ENCODE data around the gene AKAP8. TPM values are rescaled to one million over a fixed set of nuclear protein-coding genes. Genes with fewer than 3 reads are reported as not detected.

AKAP8 gene
- polyA plus RNA-seq, 1 experiment = 12.4 TPM

DNA sequence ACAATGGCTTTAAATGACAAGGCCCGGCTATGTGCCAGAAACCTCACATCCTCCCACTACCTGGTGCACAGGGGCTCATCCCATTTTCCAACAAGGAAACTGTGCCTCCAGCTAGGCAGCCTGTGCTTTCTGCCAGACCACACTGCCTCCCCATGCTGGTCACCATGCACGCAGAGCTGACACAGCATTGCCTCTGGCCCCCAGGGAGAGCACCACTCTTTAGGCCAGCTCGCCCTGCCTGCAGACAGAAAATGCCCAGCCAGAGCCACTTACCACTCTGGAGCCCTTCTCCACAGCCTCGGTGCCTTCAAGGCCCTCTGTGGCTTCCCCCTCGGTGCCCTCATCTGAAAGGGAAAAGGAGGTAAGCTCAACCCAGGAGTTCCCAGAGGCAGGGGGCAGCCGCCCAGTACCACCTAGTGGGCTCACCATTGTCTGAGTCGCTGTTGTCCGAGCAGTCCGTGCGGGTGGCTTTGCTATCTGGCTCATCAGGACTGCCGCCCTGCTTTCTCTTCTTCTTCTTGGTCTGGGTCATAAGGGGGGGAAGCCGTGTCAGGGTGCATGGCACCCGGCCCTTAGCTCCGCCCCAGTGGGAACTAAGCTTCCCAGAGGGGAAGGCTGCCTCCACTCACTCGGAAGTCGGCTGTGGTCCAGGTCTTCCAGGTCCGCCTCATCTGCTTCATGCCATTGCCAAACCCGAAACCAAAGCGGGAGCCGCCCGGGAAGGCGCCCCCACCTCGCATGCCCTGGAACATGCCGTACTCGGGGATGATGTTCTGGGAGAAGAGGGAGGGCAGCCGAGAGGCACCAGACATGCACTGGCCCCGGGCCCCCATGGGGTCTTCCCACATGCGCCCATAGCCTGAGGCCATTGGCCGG, 21.2 kb upstream of the AKAP8 start:
- ChIA-PET CTCF (no interaction called here), POLR2A (no interaction called here)
- no peak for DNase-seq (ENCODE audit: low read depth, low spot score)
- H3K27me3 ChIP-seq (ENCODE audit: control insufficient read depth, insufficient read depth, low read length) = no peaks in the 10 kb centered on the region
- TF ChIP-seq, protein P1, sequence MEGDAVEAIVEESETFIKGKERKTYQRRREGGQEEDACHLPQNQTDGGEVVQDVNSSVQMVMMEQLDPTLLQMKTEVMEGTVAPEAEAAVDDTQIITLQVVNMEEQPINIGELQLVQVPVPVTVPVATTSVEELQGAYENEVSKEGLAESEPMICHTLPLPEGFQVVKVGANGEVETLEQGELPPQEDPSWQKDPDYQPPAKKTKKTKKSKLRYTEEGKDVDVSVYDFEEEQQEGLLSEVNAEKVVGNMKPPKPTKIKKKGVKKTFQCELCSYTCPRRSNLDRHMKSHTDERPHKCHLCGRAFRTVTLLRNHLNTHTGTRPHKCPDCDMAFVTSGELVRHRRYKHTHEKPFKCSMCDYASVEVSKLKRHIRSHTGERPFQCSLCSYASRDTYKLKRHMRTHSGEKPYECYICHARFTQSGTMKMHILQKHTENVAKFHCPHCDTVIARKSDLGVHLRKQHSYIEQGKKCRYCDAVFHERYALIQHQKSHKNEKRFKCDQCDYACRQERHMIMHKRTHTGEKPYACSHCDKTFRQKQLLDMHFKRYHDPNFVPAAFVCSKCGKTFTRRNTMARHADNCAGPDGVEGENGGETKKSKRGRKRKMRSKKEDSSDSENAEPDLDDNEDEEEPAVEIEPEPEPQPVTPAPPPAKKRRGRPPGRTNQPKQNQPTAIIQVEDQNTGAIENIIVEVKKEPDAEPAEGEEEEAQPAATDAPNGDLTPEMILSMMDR (IDR thresholded peaks at IDR 0.05; ENCODE audit: low read depth, low read length) = no peak
- H3K4me3 ChIP-seq (ENCODE audit: low read depth, low read length) = no peak overlapping the region
- H3K9me3 ChIP-seq (ENCODE audit: control insufficient read depth, insufficient read depth, low read length) = no peaks in the 10 kb centered on the region; the same call in 1 of the 2 replicates
- no peak overlapping the region for H3K27ac ChIP-seq (ENCODE audit: low read depth, low read length)

DNA sequence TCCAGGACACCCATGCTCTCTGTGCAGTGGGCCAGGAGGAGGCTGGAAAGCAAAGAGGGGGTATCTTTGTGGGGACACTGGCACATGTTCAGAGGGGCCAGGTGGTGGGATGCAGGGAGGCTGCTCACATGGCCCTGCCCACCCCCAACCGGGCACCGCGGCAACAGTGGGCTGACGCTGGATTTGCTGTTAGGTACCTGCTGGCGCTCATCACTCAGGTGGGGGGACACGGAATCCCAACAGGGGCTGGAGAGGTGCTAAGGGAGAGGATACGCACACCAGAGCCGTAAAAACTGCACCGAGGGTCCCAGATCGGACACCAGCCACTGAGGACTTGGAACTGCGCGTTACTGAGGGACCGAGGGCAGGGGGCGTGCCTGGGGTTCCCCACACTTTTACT, 20.0 kb upstream of the AKAP8 start:
- no peak overlapping the region for H3K27ac ChIP-seq (ENCODE audit: low read depth, low read length)
- POLR2A ChIA-PET = no interaction called here
- H3K4me3 ChIP-seq (ENCODE audit: low read depth, low read length) = no peak overlapping the region
- no peaks in the 10 kb centered on the region for H3K27me3 ChIP-seq (ENCODE audit: control insufficient read depth, insufficient read depth, low read length)
- no peak for DNase-seq (ENCODE audit: low read depth, low spot score)
- no peaks in the 10 kb centered on the region; the same call in 1 of the 2 replicates for H3K9me3 ChIP-seq (ENCODE audit: control insufficient read depth, insufficient read depth, low read length)
- TF ChIP-seq, protein P1 (IDR thresholded peaks at IDR 0.05; ENCODE audit: low read depth, low read length) = no peak
- CTCF ChIA-PET = no interaction called here

DNA sequence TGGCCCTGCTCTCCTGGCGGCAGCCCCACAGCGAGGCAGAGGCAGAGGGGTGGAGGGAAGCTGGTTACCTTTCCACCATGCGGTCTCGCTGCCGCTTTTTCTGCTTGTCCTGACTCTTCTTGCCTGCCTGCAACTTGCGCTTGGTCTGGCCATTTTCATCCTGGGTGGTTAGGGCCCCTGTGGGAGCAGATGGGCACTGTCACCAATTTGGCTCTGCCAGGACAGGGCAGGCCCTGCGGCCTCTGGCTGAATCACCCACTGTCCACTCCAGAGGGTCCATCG, 19.6 kb upstream of the AKAP8 start:
- POLR2A ChIA-PET = no interaction called here
- TF ChIP-seq, protein P1 (IDR thresholded peaks at IDR 0.05; ENCODE audit: low read depth, low read length) = no peak
- Histone ChIP-seq H3K27ac (ENCODE audit: low read depth, low read length) (no peak overlapping the region), H3K27me3 (ENCODE audit: control insufficient read depth, insufficient read depth, low read length) (no peaks in the 10 kb centered on the region), H3K9me3 (ENCODE audit: control insufficient read depth, insufficient read depth, low read length) (no peaks in the 10 kb centered on the region; the same call in 1 of the 2 replicates), H3K4me3 (ENCODE audit: low read depth, low read length) (no peak overlapping the region)
- DNase-seq (ENCODE audit: low read depth, low spot score) = no peak
- CTCF ChIA-PET = no interaction called here

DNA sequence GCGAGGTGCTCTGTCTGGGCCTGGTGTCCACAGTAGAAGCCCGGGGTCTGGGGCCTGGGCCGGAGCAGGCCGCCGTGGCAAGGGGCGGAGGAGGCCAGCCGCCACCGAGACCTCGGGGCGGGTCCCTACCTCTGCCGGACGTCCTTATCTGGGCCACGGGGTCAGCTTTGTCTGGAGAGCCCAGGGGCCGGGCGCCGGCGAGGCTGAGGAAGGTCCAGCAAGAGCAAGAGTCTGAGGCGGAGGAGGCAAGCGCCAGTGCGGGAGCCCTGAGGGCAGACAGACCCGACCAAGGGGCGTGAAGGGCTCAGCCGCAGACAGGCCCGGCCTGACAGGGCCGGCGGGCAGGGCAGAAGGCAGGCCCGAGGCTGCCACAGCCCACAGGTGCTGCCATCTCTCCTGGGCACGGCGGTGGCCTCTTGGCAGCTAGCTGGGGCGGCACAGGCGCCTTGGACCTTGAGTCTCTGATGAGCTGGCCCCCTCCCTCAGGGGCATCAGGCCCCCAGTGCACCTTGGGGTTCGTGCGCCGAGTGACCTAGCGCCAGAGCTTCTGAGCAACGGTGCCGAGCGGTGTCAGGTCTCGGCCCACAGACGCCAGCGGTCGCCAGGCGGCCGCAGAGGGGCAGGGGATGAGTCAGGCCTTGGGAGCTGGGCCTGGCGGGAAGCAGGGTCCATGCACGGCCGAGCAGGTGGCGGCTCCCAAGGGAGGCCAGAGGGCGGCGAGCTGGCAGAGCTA, 19.1 kb upstream of the AKAP8 start:
- no peak for DNase-seq (ENCODE audit: low read depth, low spot score)
- Histone ChIP-seq H3K9me3 (ENCODE audit: control insufficient read depth, insufficient read depth, low read length) (no peaks in the 10 kb centered on the region; the same call in 1 of the 2 replicates), H3K27me3 (ENCODE audit: control insufficient read depth, insufficient read depth, low read length) (no peaks in the 10 kb centered on the region), H3K4me3 (ENCODE audit: low read depth, low read length) (no peak overlapping the region), H3K27ac (ENCODE audit: low read depth, low read length) (no peak overlapping the region)
- TF ChIP-seq, protein P1 (IDR thresholded peaks at IDR 0.05; ENCODE audit: low read depth, low read length) = no peak
- POLR2A ChIA-PET = no interaction called here
- CTCF ChIA-PET = no interaction called here

DNA sequence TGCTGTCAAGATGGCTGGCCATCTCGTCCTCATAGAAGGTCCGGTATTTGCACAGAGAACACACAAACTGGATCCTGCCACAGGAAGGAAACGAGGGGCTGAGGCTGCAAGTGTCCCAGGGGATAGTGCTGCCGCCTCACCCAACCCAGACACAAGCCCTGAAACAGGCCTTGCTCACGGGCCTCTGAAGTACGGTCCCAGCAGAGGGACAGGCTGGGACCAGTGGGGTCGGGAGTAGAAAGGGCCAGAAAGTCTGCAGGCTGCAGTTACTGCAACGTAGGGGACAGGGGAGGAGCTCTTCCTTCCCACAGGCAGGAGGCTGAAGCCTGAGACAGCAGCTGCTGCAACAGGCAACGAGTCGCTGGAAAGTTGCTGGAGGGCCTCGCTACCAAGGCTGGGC, 18.2 kb upstream of the AKAP8 start:
- ChIA-PET CTCF (interaction anchor here (1.2 kb wide), 1 partner anchor 21 kb away, joined by 3 read pairs; the partner anchor contains the start of gene AKAP8L), POLR2A (interaction anchor here (0.5 kb wide), 1 partner anchor 1946 kb away, joined by 6 read pairs; no protein-coding TSS in a partner anchor)
- DNase-seq (ENCODE audit: low read depth, low spot score) = no peak
- Histone ChIP-seq H3K9me3 (ENCODE audit: control insufficient read depth, insufficient read depth, low read length) (no peaks in the 10 kb centered on the region; the same call in 1 of the 2 replicates), H3K27ac (ENCODE audit: low read depth, low read length) (no peak overlapping the region), H3K4me3 (ENCODE audit: low read depth, low read length) (no peak overlapping the region), H3K27me3 (ENCODE audit: control insufficient read depth, insufficient read depth, low read length) (no peaks in the 10 kb centered on the region)
- TF ChIP-seq, protein P1 (IDR thresholded peaks at IDR 0.05; ENCODE audit: low read depth, low read length) = no peak

Measured in AG04450 (cell line).